HG03108 (cell line): ENCODE measurements around the gene LRRTM4.

ENCODE experiments used
- ATAC-seq: cut with Tn5 transposase; IDR thresholded peaks from one replicate; pipeline ENCODE4 v1.9.1; 2021; ENCODE audit warnings: moderate library complexity; ENCODE audit not compliant: unreplicated experiment

Gene LRRTM4

DNA sequence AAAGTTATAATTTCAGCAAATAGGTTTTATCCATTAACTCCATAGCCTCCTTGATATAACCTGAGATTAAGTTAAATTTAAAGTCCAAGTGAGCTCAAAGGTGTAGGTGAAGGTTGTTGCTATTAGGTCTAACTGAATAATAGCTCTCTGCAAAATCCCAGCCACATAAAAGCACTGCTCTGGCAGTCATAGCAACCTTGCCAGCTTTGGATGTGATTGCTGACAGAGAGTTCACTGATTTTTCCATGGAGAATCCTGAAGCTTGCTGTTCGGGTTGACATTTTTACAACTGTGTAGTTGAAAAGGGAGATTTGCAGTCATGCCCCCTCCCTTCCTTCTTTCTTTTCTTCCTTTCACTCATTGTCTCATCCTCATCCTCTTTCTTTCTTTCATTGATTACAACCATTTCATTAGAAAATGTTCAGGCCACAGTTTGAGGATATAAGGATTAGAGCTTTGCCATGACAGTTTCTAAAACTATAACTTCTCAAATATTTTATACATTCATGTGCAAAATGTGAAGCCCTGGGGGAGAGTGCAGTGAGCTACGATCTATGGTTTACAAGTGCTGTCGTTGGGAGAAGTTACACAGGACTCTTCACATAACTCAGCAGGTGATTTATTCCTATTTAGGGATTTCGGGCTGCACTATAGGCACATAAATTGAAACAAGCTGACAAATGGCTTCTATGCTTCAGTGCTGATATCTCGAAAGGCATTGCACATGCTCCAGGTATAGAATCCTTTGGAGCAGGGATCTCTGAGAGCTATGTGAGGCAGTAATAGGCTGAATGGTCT is 193.8 kb downstream of the LRRTM4 start:
- ATAC-seq, result no peak

DNA sequence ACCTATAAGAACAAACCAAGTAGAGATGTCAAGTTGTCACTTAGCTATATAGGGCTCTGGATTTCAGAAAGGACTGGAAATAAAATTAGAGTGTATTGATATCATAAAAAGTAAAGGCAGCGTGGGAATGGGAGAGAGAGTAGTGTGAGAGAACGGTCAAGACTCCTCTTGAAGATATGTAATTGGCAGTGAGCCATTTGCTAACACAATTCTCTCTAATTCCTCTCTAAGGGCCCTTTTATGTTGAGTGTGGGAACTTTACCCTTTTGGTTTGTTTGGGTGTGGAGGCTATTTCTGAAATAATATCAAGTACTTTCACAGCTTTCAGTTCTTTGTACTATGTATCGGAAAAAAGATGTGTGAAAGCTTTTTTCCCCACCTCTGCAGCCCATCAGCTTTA is 196.8 kb downstream of the LRRTM4 start:
- ATAC-seq, result no peak

DNA sequence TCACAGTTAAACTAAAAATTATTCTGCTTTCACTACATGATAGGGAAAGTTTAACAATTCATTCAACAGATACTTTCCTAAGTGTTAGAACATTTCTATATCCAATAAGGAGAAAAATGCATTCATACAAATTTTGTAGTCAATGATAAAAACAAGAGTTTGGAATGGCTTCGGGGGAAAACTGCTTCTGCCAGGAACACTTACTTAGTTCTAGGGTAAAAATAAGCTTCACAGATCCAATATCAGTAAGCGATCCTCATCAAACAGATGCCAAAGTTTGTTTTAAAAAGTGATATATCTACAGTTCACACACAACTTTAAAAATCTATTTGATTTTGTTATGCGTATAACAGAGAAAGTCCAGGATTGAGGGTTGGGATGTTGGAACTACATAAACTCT is 199.7 kb downstream of the LRRTM4 start:
- ATAC-seq, result no peak

DNA sequence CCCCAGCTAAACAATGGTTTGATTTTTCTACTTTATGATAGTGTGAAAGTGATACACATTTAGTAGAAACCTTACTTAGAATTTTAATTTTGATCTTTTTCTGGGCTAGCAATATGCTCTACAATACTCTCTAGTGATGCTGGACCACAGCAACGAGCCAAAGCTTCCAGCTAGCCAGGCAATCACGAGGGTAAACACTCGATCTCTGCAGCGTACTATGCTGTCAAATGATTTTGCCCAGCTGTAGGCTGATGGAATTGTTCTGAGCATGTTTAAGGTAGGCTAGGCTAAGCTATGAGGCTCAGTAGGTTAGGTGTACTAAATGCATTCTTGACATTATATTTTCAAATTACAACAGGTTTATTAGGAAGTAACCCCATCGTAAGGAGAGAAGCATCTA is 207.5 kb downstream of the LRRTM4 start:
- ATAC-seq, result no peak

DNA sequence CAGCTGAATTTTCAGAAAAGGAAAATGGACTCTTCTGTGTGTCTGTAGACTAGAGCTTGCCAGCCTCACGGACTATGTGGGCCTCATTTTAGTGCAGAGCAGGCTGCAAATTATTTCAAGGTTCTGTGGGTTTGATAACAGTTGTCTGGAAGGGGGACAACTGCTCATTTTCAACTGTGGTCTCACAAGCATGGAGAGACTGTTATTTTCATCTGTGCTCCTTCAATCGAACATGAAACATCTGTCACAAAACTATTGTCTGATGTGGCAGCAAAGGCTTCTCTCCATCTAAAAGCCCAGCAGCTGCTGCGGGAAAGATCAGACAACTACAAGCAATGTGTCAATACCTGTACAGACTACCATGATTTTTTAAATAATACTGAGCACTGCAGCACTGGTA is 211.8 kb downstream of the LRRTM4 start:
- no peak for ATAC-seq

DNA sequence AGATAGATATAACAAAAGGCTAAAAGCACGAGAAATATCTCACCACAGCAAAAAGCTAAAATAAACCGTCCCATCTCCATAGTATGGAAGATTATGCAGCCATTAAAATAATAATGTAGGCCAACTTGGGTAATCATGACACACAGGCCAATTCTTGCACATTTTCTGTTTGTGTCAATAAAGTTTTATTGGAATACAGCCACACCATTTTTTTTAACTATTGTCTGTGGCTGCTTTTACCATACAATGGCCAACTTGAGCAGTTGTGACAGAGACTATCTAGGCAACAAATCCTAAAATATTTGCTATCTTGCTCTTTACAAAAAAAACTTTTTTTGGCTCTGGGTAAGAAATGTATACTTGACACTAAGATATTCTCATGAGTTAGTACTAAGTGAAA is 212.5 kb downstream of the LRRTM4 start:
- no peak for ATAC-seq

DNA sequence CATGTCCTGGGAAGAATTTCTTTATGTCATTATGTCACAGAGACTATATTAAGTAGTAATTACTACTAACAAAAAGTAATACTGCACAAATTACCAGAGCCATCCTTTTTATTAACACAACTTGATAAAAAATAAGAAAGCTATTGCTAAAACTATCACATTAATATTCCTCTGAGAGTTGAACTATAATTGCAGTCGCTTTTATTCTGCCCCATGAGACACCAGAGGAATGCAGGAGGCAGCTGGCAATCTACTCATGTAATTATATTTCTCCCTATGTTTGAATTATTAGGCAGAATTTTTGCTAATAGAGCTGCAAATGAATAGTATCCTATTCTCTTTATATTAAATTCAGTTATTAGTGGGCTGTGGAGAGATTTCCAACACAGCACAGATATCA is 220.7 kb downstream of the LRRTM4 start:
- no peak for ATAC-seq

DNA sequence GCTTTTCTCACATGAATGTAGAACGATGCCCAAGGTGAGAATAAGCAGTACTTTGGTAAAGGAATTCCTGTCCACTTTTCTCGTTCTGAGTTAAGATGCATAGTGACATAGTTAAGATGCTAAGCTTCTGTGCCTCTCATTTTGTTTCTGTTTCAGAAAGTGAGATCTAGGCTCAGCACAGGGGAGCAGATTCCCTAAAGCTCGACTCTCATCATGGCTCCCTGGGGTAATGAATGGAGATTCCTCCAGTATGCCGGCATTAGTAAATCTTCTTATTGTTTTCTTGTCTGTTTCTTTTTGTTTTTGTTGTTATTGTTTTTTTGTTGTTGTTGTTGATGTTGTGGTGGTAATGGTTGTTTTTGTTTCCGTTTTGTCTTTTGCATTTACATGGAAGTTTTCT is 225.4 kb downstream of the LRRTM4 start:
- ATAC-seq, result no peak

DNA sequence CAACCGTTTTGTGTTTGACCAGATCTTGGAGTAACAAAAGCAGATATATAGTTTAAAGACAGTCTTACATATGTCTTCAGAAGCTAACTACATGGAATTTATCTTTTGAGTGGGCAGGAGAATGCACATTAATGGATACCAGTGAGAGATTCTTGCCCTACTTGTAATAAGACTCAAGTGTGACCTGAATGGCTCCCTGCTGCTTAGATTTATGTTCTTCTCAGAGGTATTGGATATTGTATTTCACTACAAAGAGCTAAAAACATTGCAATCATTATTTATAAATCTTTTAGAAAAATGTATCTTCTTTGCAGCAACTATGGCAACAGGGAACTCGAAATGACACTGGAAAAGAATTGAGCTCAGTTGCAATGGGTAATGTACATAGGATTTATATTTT is 227.7 kb downstream of the LRRTM4 start:
- ATAC-seq, result no peak

DNA sequence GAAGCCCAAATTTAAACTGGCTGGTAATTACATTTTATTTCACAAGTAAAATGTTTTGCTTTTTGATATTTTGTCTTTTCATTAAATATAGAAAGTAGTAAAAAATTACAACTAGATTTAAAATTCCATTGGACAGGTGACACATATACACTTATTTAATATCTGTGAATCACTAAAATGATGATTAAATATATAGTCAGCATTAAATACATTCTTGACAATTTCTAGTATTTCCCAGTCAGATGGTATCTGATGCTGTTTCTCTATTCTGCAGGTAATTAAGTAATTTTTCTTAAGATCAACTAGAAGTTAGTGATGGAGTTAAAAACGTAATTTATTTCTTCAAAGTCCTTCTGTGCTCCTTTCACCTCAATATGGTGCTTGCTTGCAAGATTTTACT is 237.8 kb downstream of the LRRTM4 start:
- no peak for ATAC-seq

DNA sequence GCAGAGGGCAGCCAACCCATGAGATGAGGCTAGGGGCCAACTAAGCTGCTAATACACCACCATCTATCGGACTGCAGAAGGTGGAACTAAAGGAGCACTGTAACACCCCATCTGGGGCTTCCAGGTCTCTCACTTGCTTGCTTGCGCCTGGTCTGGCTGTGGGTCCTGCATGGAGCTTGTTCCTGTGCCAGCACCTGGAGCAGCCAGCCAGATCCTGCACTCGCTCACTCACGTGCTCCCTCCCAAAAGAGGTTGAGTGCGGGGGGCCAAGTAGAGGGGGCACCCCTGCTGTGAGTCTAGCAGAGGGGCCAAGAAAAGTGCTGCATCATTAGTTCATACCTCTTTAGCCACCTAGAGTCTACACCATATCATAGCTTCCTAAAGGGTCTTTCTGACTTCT is 250.9 kb downstream of the LRRTM4 start:
- no peak for ATAC-seq

DNA sequence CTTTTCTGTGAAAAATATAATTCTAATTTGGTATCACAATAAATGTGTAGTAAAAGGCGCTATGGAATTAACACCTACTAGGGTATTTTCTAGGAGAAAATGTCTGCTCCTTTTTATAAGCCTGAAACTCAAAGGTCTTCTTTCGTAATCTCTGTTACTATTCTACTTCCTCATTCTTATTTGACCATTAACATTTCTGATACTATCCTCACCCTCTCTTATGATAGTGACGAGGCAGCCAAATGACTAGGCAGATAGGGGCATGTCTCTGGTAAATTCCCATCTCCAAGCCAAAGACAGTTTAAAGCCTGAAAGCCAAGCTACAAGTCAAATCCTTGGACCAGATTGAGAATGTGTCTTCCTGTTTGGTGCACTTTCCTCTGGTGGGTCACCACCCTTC is 251.7 kb downstream of the LRRTM4 start:
- ATAC-seq, result no peak

DNA sequence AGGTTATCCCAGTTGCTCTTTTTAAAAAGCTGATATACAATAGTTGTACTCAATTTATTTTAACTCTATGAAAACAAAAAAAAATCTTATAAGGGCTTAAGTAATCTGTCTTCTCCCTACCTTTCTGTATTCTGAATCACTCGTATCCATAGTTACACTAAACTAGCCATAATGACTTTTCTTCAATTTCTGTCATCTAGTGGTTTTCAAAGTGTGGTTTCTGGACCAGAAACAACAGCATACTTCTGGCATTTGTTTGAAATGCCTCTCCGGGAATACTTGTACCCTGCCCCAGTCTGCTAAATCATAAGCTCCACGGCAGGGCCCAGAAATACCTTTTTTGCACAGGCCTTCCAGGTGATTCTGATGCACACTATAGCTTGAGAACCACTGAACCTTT is 253.6 kb downstream of the LRRTM4 start:
- no peak for ATAC-seq

DNA sequence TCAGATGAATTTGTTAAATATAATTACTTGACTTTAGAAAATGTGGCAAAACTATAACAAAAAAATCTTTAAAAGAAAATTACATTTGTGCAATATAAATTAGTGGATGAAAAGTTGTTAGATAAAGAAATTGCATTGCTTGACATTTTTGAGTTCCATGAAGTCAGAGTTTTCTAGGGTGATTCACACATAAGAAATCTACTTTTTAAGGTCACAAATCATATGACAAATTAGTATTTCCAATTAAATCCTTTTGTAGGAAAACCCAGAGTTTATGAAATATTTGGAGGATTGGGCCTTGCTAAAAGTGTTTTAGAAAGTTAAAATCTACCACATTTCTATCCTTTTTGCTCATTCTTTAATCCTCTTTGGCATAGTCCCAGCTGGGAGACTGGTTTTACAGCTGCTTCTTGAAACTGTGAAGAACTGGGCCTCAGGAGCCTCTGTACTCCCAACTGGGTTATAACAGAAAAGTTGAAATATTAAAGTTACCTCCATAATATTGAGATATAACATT is 289.2 kb downstream of the LRRTM4 start:
- no peak for ATAC-seq

DNA sequence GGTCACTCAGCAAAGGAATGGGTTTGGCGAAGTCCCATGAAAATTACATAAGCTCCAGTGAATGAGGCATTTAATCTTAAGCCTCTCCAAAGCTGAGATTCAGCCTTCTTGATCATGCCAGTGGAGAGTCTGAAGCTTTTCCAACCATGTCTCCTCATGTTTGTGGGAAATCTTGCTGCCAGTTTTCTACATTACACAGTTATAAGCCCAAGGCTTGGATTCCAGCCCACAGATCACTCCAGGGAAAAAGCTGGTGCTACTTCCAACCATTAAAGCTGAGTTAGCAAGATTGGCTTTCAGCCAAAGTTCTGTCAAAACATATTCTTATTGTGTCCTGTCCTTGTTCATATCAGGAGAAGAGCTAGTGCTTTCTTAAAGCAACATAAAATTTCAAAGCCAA is 293.8 kb downstream of the LRRTM4 start:
- ATAC-seq, result no peak

DNA sequence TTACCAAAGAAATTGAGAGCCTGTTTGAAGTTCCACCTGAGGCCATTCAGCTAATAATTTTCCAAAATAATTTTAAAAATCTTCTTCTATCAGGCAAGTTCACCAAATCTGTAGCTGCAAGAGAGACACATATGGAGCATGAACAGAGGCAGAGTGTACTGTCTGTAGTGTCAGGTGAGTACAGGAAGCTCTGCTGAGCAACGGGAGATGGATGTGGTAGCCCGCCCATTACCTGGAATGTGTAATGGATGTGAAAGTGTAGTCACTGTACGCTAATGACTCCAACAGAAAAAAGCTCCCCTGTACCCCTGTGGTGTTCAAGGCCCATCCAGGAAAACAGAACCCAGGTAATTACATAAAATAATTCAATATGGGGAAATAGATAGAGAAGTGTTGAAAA is 311.5 kb downstream of the LRRTM4 start:
- no peak for ATAC-seq

DNA sequence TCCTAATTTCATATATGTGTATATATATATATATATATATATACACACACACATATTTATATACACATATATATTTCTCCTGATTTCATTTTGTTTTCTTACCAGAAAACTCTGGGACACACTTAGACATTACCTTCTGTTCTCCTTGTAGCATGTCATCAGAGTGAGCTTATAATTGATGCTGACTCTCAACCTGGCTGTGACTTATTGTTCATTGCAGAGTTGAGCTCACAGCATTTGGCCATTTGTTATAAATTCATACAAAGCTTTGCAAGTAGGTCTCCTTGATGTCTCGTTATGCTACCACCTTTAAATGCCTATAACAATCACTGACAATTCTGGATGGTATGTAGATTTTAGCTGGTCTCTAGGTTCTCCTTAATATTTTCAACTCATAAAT is 314.8 kb downstream of the LRRTM4 start:
- ATAC-seq, result no peak

DNA sequence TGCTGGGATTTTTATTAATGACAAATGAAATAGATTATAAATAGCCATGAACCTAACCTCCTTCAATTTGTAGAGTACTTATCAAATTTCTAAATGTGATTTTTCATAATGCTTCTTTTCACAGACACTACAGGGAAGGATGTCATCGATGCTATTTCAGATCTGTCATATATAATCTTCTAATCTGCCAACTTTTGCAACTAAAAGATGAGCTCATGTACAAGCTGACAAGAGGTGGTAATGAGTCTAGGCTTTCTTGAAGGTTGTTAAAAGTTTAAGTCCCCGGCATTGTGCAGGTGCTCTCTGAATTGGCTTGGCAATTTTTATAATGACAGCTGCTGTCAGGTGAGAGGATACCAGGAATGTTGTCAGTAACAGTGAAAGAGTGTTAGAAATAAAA is 320.4 kb downstream of the LRRTM4 start:
- ATAC-seq, result no peak

DNA sequence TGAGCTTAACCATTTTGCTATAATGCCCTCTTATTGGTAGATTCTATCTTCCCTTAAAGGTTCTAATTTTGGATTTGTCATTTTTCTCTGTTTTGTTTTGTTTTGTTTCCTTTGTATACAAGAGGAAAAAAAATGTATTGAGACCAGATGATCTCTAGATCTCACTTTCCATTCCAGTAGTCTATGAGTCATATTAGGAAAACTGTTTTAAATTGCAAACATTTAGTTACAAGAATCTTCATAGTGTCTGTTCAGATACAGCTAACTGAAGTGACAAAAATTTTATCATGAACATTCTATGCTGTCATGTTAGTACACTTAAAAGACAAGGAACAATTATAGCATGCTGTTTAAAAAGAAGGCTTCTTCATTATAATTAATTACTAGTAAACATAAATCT is 322.8 kb downstream of the LRRTM4 start:
- ATAC-seq, result no peak

DNA sequence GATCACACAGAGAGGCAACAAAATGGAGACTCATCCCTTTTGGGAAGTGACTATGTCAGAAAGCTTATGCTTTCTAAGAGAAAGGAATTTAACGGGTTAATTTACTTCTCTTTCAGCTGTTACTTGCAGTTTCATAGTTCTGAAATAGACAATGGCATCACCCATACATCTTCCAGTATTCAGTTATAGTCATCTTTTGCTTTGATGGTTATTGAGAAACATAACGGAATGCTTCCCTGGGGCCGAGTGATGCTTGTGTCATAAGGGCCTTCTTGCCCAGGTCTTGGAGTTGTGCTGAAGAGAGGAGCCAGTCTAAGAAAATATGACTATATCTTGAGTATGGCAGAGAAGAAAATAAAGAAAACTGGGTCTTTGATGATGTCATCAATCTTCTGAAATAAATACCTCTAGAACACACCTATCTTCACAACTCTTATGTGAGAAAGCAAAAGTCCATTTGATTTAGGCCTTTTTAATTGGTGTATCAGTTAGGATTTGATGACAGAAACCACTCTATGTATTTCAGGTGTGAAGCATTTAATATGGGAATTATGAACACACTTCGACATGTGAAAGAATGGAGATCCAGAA is 328.2 kb downstream of the LRRTM4 start:
- ATAC-seq, result no peak

DNA sequence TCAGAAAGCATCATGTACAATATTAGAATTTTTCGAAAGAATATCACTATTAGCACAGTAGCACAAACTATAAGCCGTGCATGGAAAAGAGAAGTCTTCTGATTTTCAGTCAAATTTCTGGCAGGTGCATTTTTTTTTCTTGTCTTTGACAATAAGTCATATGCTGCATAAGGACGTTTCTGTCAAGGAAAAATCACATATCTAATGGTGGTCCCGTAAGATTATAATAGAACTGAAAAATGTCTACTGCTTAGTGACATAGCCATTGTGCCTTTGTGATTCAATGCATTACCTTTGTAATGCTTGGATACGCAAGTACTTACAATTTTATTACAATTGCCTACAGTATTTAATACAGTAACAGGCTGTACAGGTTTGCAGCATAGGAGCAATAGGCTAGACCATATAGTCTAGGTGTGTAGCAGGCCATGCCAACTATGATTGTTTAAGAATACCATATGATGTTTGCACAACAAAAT is 329.3 kb downstream of the LRRTM4 start:
- ATAC-seq, result no peak

DNA sequence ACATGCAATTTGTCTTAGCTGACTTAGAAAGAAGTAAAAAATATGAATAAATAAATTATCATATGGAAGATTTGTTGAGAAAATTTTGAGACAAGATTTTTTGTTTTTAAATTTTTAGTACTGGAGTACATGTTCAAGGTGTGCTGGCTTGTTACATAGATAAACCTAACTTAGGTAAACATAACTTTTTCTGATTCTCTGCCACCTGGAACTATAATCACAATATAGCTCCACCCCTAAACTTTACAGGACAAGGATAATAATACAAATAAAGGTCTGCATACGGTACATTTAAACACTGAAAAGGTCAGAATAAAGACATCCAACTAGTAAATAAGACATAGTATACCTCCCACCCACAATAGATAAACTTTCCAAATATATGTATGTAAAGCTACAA is 330.5 kb downstream of the LRRTM4 start:
- no peak for ATAC-seq
